Measurements from ENCODE around the gene PHF24.

DNA sequence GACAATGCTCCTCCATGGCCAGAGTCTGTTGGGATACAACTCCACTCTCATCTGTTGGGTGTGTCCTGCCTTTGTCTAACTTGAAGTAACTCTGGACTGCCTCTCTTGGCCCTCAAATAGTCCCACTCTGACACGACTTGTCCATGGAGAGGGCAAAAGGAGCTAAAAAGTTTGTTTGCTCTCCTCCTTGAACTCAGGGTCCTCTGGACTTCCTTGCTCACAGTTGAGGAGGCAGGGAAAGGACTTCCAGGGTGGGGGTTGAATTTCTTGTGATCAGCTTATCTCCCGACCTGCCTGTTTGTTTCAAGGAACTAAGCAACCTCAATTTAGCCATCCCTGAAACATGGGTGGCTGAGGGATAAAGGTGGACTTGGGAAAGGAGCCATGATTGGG is 43.2 kb downstream of the PHF24 start:
- TF ChIP-seq, protein P1, sequence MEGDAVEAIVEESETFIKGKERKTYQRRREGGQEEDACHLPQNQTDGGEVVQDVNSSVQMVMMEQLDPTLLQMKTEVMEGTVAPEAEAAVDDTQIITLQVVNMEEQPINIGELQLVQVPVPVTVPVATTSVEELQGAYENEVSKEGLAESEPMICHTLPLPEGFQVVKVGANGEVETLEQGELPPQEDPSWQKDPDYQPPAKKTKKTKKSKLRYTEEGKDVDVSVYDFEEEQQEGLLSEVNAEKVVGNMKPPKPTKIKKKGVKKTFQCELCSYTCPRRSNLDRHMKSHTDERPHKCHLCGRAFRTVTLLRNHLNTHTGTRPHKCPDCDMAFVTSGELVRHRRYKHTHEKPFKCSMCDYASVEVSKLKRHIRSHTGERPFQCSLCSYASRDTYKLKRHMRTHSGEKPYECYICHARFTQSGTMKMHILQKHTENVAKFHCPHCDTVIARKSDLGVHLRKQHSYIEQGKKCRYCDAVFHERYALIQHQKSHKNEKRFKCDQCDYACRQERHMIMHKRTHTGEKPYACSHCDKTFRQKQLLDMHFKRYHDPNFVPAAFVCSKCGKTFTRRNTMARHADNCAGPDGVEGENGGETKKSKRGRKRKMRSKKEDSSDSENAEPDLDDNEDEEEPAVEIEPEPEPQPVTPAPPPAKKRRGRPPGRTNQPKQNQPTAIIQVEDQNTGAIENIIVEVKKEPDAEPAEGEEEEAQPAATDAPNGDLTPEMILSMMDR (IDR thresholded peaks at IDR 0.05), result no peak
- TF ChIP-seq EP300 (IDR thresholded peaks at IDR 0.05), result no peak
- TF ChIP-seq POLR2A (IDR thresholded peaks at IDR 0.05), result no peak
